DMS153 (cell line): ENCODE data around the gene MLXIP.
"Not testable (repeated sequence)": the region's sequence is repeated elsewhere in the genome, so short reads cannot be mapped to it uniquely, and the experiment has no call there.

ENCODE experiments used
- DNase-seq: peaks from one replicate; lab custom pipeline; 2025; lab: John Stamatoyannopoulos, UW

The MLXIP gene

GRCh38 chr12:122096014-122096413 lies 17.5 kb downstream of the MLXIP start:
- no peak for DNase-seq

- DNase-seq: no peak
Observed at GRCh38 chr12:122096591-122097149, 18.1 kb downstream of the MLXIP start.

- DNase-seq: no peak
Observed at GRCh38 chr12:122097584-122097926, 19.0 kb downstream of the MLXIP start.

- DNase-seq: peak; percentile 83
Observed at GRCh38 chr12:122097927-122098756, 19.6 kb downstream of the MLXIP start.

- DNase-seq: no peak
Observed at GRCh38 chr12:122099280-122099749, 20.8 kb downstream of the MLXIP start.

GRCh38 chr12:122099856-122100255 lies 21.3 kb downstream of the MLXIP start:
- peak; percentile 31 for DNase-seq

- DNase-seq: no peak
Observed at GRCh38 chr12:122100568-122100967, 22.0 kb downstream of the MLXIP start.

- no peak for DNase-seq
Observed at GRCh38 chr12:122102331-122102730, 23.8 kb downstream of the MLXIP start.

DNA sequence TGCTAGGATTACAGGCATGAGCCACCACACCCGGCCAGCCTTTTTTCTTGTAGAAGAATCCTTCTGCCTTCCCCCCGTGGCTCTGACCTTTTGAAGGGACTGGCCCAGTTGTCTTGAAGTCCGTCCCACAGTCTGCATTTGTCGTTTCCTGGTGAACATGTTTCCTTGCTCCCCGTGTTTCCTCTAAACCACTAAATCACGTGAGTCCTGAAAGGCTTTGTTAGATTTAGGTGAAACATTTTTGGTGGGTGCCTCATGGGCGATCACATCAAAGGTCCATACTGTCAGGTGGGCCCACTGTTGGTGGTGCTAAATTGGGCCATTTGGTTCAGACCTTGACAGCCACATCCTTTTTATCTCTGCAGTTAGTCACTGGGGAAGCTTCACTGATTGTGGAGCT lies 26.3 kb downstream of the MLXIP start:
- DNase-seq: no peak

- not testable (repeated sequence) for DNase-seq
Observed at GRCh38 chr12:122105496-122105895, 26.9 kb downstream of the MLXIP start.

- peak; percentile 83 for DNase-seq
Observed at GRCh38 chr12:122106843-122107242, 28.3 kb downstream of the MLXIP start.

- no peak for DNase-seq
Observed at GRCh38 chr12:122107261-122107660, 28.7 kb downstream of the MLXIP start.

- peak; percentile 81 for DNase-seq
Observed at GRCh38 chr12:122111089-122111641, 32.6 kb downstream of the MLXIP start.

DNA sequence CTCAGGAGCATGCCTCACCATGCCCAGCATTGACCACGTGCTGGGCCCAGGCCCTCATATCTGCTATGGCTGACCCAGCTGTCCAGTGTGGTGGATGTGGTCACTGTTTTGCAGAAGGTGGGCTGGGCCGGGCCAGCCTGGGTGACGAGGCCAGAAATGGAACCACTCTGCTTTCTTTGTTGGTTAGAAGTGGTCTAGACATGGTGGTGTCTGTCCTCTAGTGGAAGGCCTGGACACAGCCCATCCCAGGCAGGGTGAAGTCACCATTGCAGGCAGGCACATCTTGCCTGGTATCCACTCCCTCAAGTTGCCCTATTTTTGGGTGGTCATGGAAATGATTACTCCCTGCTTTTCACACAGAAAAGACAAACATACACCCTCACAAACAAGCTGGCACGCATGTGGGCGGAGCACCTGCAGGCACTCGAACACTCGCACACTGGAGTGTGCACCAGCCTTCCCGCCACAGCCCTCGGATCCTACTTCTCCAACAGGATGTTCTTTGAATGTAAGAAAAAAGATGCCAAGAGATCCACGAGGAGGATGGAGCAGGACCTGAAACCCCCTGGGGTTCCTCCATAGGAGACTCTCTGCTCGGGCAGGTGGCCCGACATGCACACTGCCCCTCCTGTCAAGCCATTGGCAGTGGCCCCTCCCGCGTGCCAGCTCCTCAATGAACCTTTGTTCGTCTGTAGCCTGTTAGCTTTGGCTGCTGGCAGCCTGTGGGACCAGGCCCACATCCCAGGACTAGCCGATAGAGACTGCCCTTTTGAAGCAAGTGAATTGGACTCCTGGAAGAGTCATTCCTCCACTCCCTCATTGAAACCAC lies 38.4 kb downstream of the MLXIP start:
- peak; percentile 71 for DNase-seq

GRCh38 chr12:122117979-122118378 lies 39.4 kb downstream of the MLXIP start:
- DNase-seq: no peak

DNA sequence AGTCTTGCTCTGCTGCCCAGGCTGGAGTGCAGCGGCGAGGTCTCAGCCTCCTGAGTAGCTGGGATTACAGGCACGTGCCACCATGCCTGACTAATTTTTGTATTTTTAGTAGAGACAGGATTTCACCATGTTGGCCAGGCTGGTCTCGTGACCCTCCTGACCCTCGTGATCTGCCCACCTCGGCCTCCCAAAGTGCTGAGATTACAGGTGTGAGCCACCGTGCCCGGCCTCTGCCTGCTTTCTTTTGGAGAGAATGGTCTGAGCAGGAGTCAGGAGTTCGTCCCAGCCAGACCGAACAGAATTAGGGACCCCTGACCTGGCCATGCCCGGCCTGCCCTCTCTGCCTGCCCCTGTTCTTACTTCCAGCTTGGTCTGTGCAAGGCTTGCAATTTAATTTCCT lies 42.8 kb downstream of the MLXIP start:
- not testable (repeated sequence) for DNase-seq

DNA sequence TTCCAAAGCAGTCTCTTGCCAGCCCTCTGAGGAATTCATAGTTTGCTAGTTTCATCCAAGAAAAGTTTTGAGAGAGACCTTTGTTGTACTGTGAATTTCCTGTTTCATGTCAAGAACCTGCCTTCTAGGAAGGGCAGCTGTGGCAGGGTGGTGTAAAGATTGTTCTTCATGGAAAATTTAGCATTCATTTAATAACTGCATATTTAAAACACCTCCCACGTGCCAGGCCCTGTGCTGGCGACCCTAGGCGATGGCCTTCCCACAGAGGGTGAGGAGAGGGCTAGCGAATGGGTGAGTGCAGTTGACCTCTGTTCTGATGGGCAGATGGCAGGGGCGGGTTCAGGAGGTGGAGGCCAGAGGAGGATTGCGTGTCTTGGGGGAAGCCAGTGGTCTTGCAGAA lies 43.2 kb downstream of the MLXIP start:
- DNase-seq: no peak

DNA sequence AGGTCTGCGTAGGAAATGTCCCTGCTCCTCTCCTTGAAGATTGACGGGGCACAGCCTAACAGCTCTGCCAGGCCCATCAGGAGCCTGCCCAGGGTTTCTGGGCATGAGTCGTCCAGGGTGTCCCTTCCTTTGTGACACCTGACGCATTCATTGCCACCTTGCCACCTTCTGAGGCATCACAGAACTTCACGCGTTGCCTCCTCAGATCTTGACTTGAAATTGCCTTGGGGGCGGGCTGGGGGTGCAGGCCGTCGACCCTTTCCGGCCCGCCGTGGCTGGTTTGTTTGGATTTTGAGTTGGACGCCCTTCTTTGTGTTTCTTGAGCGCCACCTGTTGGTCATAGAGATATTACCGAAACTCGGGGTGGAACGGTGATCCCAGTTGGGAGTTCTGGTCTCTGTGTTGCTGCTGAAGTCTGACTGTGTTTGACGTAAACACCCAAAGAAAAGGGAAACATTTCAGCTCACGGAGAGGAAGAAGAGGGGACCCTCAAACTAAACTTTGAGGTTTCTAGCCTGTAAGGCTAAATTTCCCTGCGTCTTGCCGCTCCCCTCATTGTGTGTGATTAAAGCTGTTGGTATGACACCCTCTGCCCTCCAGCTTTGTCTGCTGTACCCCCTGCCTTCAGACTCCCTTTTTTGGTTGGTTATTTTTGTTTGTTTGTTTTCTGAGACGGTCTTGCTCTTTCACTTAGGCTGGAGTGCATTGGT lies 44.6 kb downstream of the MLXIP start:
- DNase-seq: peak; percentile 21

DNA sequence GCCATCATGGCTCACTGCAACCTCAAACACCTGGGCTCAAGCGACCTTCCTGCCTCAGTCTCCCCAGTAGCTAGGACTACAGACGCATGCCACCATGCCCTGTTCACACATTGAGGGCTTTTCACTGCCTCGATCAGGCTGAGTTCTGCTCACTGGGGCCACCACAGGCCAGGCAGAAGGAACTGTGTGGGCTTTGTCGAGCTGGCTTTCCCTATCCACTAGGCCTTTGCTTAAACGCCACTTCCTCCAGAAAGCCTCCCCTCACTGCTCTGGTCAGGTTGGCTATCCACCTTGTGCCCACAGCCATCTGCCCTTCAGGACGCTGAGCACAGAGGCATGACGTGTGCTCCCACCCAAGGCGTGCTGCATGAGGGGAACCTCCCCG lies 45.2 kb downstream of the MLXIP start:
- no peak for DNase-seq

- no peak for DNase-seq
Observed at GRCh38 chr12:122124370-122124769, 45.8 kb downstream of the MLXIP start.

- no peak for DNase-seq
Observed at GRCh38 chr12:122125452-122126341, 47.1 kb downstream of the MLXIP start.
